Smooth muscle cell (in vitro differentiated cells): ENCODE measurements around the gene SLC30A2. TPM values are rescaled to one million over a fixed set of nuclear protein-coding genes. Genes with fewer than 3 reads are reported as not detected.

Experiments used
- DNase-seq: peaks from one replicate; lab custom pipeline; 2025; ENCODE audit not compliant: unreplicated experiment; lab: John Stamatoyannopoulos, UW
- H2AFZ ChIP-seq: fragments of 200-600 bp; sonication (generic); 2 replicates; pipeline ENCODE4 v1.6.0; 2016; ENCODE audit warnings: antibody characterized with exemption, low read depth, mild to moderate bottlenecking
- H3F3A ChIP-seq: fragments of 200-600 bp; sonication (generic); 2 replicates; pipeline ENCODE4 v1.6.0; 2017; ENCODE audit warnings: antibody characterized with exemption, low read depth
- H3K27ac ChIP-seq: fragments of 200-600 bp; sonication (generic); 2 replicates; pipeline ENCODE4 v1.5.1; 2016; ENCODE audit warnings: low read depth, mild to moderate bottlenecking
- H3K27me3 ChIP-seq: fragments of 200-600 bp; sonication (generic); 2 replicates; pipeline ENCODE4 v1.6.1; 2016; ENCODE audit warnings: low read depth, mild to moderate bottlenecking
- H3K36me3 ChIP-seq: fragments of 200-600 bp; sonication (generic); 2 replicates; pipeline ENCODE4 v1.5.1; 2016; ENCODE audit warnings: low read depth
- H3K4me1 ChIP-seq: fragments of 200-600 bp; sonication (generic); 2 replicates; pipeline ENCODE4 v1.5.1; 2016; ENCODE audit warnings: low read depth
- H3K4me2 ChIP-seq: fragments of 200-600 bp; sonication (generic); 2 replicates; pipeline ENCODE4 v1.6.0; 2016; ENCODE audit warnings: mild to moderate bottlenecking
- H3K4me3 ChIP-seq: fragments of 200-600 bp; sonication (generic); 2 replicates; pipeline ENCODE4 v1.5.1; 2016; ENCODE audit warnings: mild to moderate bottlenecking
- H3K79me2 ChIP-seq: fragments of 200-600 bp; sonication (generic); 2 replicates; pipeline ENCODE4 v1.6.0; 2016; ENCODE audit warnings: low read depth, mild to moderate bottlenecking
- H3K9ac ChIP-seq: fragments of 200-600 bp; sonication (generic); 2 replicates; pipeline ENCODE4 v1.6.0; 2016; ENCODE audit warnings: low read depth
- H3K9me3 ChIP-seq: fragments of 200-600 bp; sonication (generic); replicated peaks from 2 replicates; pipeline ENCODE4 v1.5.1; 2016; ENCODE audit warnings: low read depth
- H4K20me1 ChIP-seq: fragments of 200-600 bp; sonication (generic); 2 replicates; pipeline ENCODE4 v1.6.0; 2016; ENCODE audit warnings: low read depth
- WGBS: methylation state at CpG from one replicate; pipeline ENCODE4 v1.1.7; 2016; ENCODE audit warnings: low lambda C conversion rate; 5-methylcytosine and 5-hydroxymethylcytosine counted together
- polyA plus RNA-seq: library from polyadenylated mRNA; unstranded; fragments of >200 nt; fragmentation: Nextera tagmentation; extraction: Ambion mirVana; gene quantifications from 2 replicates; pipeline ENCODE4 v1.2.1, GENCODE V29; 2016
- total RNA-seq: library from RNA; depleted of rRNA; stranded (reverse); fragments of >200 nt; gene quantifications from 2 replicates; pipeline ENCODE4 v1.2.3, GENCODE V29; 2014
- TF ChIP-seq, protein P1 (sequence below): fragments of 200-600 bp; sonication (generic); IDR thresholded peaks from 2 replicates; pipeline ENCODE4 v1.5.1; 2017; ENCODE audit warnings: borderline replicate concordance, mild to moderate bottlenecking, antibody characterized with exemption; ENCODE audit not compliant: insufficient read depth, poor library complexity, severe bottlenecking

Gene SLC30A2
- total and polyA plus RNA-seq, 2 experiments from 2014 or later: 0.27 to 0.53 TPM

DNA sequence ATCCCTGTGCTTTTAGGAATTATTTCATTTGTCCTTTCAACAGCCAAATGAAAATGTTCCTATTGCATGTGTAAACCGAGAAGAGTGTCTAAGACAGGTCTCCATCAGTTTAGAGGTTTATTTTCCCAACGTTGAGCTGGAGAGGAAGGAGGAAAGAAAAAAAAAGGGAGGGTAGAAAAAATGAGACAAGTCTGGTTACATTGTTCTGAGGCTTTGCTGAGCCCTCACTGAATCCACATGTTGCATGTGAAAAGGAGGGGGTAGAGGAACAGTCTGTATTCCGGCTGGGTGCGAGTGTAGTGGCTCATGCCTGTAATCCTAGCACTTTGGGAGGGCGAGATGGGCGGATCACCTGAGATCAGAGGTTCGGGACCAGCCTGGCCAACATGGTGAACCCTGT, 46.5 kb upstream of the SLC30A2 start:
- TF ChIP-seq, protein P1, sequence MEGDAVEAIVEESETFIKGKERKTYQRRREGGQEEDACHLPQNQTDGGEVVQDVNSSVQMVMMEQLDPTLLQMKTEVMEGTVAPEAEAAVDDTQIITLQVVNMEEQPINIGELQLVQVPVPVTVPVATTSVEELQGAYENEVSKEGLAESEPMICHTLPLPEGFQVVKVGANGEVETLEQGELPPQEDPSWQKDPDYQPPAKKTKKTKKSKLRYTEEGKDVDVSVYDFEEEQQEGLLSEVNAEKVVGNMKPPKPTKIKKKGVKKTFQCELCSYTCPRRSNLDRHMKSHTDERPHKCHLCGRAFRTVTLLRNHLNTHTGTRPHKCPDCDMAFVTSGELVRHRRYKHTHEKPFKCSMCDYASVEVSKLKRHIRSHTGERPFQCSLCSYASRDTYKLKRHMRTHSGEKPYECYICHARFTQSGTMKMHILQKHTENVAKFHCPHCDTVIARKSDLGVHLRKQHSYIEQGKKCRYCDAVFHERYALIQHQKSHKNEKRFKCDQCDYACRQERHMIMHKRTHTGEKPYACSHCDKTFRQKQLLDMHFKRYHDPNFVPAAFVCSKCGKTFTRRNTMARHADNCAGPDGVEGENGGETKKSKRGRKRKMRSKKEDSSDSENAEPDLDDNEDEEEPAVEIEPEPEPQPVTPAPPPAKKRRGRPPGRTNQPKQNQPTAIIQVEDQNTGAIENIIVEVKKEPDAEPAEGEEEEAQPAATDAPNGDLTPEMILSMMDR: no peak
- Histone ChIP-seq H3K79me2 (no peaks in the 10 kb centered on the region), H2AFZ (no peak overlapping the region), H3K36me3 (no peaks in the 10 kb centered on the region), H3K4me1 (peaks cover 26% of the 10 kb centered on the region), H3K9ac (no peak overlapping the region), H4K20me1 (no peaks in the 10 kb centered on the region), H3K27me3 (no peaks in the 10 kb centered on the region), H3F3A (peaks cover 4% of the 10 kb centered on the region), H3K4me3 (no peak overlapping the region), H3K4me2 (no peak overlapping the region), H3K9me3 (no peaks in the 10 kb centered on the region), H3K27ac (no peak overlapping the region)
- no peak for DNase-seq
- WGBS: 67% methylated on average over 7 of the region's 7 CpGs

DNA sequence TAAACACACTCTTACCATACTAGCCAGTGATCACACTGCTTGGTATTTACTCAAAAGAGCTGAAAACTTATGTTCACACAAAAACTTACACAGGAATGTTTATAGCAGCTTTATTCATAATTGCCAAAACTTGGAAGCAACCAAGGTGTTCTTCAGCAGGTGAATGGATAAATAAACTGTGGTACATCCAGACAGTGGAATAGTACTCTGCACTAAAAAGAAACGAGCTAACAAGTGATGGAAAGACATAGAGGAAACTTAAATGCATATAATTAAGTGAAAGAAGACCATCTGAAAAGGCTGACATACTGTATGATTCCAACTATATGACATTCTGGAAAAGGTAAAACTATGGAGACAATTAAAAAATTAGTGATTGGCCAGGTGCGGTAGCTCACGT, 45.0 kb upstream of the SLC30A2 start:
- Histone ChIP-seq H3K4me3 (no peak overlapping the region), H3K79me2 (no peaks in the 10 kb centered on the region), H3K36me3 (no peaks in the 10 kb centered on the region), H3F3A (no peaks in the 10 kb centered on the region), H3K27ac (no peak overlapping the region), H3K9me3 (no peaks in the 10 kb centered on the region), H2AFZ (no peak overlapping the region), H3K4me1 (peaks cover 23% of the 10 kb centered on the region), H3K27me3 (no peaks in the 10 kb centered on the region), H4K20me1 (no peaks in the 10 kb centered on the region), H3K9ac (no peak overlapping the region), H3K4me2 (no peak overlapping the region)
- DNase-seq: no peak
- TF ChIP-seq, protein P1: no peak
- WGBS: 91% methylated on average over 3 of the region's 3 CpGs

DNA sequence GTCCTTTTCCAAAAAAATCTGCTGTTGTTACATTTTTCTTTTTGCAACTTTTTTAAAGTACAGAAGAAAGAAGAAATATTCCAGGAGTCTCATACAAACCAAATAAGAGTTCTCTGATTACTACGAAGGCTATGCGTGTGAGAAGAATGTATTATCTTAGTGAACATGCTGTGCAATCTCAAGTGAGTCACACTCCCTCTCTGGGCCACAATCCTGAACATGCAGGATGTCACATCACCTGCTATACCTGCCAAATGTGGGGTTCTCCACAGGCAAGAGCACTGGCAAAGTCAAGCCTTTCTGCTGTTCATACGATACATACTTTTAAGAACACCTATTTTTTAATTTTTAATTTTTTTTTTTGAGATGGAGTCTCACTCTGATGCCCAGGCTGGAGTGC, 43.2 kb upstream of the SLC30A2 start:
- whole genome bisulfite sequencing: 92% methylated on average over 3 of the region's 3 CpGs

DNA sequence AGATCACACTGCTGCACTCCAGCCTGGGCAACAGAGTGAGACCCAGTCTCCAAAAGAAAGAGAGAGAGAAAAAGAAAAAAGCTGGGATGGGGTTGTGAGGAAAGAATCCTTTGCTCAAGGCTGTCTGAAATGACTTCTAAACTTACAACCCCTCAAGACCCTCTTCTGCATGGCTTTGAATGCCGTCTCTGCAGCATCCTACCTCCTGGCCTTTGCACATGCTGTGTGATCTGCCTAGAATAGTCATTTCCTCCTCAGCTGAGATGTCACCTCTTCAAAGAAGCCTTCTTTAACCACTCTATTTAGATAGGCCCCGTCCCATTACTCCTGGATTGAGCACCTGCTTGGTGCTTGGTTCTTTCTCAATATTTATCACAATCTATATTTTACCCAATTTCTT, 38.9 kb upstream of the SLC30A2 start:
- Histone ChIP-seq H3K4me3 (no peak overlapping the region), H3F3A (no peaks in the 10 kb centered on the region), H3K9me3 (no peaks in the 10 kb centered on the region), H2AFZ (no peak overlapping the region), H3K27ac (no peak overlapping the region), H3K4me1 (peaks cover 3% of the 10 kb centered on the region), H4K20me1 (no peaks in the 10 kb centered on the region), H3K79me2 (no peaks in the 10 kb centered on the region), H3K9ac (no peak overlapping the region), H3K27me3 (no peaks in the 10 kb centered on the region), H3K4me2 (no peak overlapping the region), H3K36me3 (no peaks in the 10 kb centered on the region)
- TF ChIP-seq, protein P1: no peak
- DNase-seq: no peak
- 90% methylated on average over 2 of the region's 2 CpGs for WGBS

More for the DNA sequence above, 43.2 kb upstream of the SLC30A2 start:
- Histone ChIP-seq H3K4me1 (peaks cover 14% of the 10 kb centered on the region), H3K9ac (no peak overlapping the region), H4K20me1 (no peaks in the 10 kb centered on the region), H3K4me2 (no peak overlapping the region), H3K79me2 (no peaks in the 10 kb centered on the region), H3K36me3 (no peaks in the 10 kb centered on the region), H3K27ac (no peak overlapping the region), H3K27me3 (no peaks in the 10 kb centered on the region), H3F3A (no peaks in the 10 kb centered on the region), H3K9me3 (no peaks in the 10 kb centered on the region), H2AFZ (no peak overlapping the region), H3K4me3 (no peak overlapping the region)
- TF ChIP-seq, protein P1: no peak
- DNase-seq: no peak
